ENCODE results near the gene GRM7.

The GRM7 gene

DNA sequence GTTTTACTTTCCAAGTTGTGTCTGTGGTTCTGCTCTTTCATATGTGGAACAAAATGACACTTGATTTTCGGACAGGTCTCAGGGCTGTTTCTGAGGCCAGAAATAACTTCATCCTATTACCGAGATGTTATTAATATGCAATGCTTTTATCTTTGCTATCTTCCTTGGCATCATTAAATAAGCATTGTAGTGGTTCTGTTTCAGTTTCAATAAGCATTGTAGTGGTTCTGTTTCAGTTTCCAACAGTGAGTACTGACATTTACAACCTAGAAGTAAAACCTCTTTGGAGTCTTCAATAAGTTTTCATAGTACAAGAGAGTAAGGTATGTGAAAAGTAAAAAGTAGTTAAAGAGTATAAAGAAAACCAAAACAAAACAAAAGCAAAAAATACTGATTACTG is 746.2 kb downstream of the GRM7 start:
- no peak for DNase-seq

DNA sequence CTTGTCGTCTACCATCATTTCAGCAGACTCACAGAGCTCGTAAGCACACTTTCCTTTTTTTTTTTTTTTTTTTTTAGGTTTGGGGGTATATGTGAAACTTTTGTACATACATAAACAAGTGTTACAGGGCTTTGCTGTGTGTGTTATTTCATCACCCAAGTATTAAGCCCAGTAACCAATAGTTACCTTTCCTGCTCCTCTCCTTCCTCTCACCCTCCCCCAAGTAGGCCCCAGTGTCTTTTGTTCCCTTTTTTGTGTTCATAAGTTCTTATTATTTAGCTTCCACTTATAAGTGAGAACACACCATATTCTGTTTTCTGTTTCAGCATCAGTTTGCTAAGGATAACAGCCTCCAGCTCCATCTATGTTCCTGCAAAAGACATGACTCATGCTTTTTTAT is 746.8 kb downstream of the GRM7 start:
- no peak for DNase-seq

DNA sequence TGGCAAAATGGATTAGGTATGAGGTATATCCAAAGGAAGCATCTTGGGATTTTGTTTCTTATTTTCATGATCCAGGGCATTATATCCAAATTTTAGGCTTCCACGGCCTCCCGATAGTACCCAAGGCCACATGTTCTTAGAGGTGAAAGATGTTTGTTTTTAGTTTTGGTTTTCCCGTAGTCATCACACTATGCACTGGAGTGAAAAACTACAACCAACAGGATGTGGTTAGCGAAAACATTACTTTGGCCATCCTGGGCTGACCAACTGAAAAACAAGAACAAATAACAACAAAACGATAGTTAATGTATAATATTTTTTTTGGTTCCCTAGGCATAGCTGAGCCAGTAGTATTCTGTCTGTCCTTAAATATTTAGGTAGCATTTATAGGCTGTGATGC is 749.7 kb downstream of the GRM7 start:
- no peak for DNase-seq

DNA sequence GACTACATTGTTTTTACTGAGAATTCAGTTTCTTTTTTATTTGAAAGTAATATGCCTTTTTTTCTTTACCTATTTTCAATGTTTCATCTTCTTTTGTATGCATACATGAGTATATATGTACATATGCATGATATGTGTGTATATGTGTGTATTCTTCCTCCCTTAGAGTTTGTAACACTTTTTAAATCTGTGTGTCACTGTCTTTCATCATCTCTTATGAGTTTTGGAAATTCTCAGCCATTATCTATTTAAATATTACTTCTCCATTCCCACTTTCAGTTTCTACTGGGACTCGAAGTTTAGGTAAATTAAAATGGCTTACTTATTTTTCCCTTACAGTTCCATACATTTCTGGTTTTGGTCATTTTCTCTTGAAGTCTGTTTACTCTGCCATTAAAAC is 754.1 kb downstream of the GRM7 start:
- no peak for DNase-seq

DNA sequence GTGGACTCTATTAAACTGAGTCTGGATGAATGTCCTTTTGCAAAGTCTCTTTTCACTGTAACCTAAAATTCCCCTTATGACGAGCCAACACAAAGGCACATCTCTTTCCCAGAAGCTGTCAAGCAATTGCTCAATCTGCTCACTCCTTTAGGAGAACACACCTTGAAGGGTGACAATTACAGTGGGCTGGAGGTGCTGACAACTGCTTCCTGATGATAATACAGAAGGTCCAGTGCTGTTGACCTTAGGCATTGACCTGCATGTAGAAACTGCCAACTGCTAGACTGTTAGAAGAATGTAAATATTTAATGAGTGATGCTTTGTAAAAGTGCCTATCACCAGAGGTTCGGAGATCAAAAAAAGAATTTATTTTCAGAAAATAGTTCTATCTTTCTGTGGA is 757.7 kb downstream of the GRM7 start:
- no peak for DNase-seq

DNA sequence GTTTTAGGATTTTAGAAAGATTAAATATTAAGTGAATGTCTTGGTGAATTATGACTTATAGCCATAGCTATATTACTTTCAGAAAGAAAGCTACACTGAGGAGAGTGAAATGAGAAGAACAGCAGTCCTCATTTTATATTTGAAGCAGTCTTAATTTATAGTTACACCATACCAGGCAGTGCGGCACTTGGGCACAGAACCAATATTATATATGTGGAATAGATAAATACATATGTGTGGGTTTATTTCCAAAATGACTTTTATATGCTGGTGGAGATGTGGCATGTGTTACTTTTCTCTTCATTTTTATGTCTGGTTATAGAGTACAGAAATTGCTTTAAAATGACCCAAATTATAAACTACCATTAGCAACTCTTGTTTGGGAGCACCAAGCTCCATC is 759.5 kb downstream of the GRM7 start:
- DNase-seq = no peak

DNA sequence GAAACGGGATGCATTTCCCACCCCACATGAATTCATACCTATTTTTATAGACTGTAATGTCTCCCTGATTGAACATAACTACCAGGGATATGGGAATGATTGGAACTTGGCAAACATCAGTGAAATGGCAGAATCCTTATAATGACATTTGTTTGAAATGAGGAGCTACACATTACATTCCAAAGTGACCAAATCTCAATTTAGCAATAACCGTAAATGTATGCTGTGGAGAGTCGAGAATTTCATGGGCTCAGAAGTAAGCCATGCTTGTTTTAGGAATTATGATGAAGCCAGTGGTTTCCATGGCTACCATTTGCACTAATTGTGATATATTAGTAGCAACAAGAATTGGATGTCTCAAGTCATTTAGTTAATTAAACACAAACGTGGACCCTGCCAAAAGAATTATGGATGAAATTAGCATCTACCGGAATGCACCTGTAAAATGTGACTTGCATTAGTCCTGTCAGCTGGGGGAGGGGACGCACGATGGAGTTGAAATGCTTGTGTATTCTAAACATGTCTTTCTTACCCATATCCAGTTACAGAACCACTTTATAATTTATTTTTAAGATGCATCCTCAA is 760.2 kb downstream of the GRM7 start:
- no peak for DNase-seq

DNA sequence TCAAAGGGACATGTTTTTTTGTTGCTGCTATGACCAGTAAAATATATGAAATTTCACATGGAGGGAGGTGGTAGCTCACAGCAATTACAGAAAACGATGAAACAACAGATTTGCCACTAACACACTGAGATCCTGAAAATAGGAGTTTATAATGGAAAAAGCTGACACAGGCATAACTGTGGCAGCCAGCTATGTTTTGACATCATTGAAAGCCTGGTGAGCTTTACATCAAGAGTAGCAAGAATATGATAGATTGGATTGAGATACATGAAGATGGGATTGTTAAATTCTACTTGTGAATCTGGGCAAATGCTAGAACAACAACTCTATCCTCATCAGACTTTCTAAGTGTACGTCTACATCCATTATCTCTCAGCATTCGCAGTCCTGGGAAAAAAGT is 760.7 kb downstream of the GRM7 start:
- no peak for DNase-seq

DNA sequence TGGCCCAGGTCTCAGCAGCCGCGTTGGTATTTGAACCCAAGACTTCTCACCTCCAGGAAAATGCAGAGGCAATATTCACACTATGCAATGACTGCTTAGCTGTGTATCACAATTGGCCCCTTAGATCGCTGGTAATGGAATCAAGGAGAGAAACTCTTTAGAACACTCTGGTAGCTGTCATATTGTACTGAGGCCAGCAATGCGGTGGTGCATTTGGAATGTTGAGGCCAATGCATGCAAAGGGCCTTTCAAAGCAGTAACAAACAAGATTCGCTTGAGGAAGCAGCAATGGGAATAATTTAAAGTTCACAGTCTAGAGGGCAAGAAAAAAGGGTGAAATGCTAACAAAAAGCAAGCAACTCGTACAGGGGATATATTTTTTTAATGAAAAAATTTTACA is 764.1 kb downstream of the GRM7 start:
- DNase-seq = no peak

DNA sequence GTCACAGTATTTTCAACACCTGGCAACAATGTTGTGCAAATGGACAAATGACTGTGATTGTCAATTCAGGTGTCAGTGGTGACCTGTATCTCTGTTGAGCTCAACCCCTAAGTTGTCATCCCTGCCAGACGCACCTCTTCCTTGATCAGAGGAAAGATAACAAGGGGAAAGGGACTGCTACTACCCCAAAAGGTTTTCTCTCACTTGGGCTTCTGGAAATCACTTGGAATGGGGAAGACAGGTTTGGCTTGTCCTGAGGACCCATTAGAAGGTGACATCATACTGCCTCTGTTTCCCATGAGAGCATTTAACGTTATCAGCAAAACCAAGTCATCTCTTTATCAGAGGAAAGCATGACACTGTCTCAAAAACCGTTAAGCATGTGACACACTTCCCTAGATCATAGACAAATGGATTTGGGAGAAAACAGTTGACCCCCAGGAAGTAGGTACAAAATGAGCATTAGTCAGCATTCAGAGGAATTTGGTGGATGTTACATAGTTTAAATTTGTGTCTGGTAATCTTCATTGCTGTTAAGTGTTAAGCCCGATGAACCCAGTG is 769.5 kb downstream of the GRM7 start:
- DNase-seq = no peak

DNA sequence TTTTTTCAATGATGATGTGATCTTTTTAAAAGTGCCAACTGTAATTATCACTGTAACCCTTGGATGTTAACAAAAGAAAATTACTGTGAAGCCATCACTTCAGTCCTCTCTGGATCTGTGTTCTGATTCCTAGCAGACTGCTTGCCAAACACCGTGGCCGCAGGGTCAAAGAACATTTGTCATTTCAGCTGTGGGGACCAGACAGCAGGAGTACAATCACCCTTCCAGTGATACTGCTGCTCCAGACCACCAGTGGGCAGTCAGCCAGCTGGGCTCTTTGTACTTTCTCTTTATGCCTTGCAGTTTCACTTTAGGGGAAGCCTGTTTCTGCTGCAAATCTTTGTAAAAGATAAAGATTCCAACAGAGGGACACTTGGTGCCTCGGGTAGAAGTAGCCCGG is 770.0 kb downstream of the GRM7 start:
- DNase-seq = no peak

DNA sequence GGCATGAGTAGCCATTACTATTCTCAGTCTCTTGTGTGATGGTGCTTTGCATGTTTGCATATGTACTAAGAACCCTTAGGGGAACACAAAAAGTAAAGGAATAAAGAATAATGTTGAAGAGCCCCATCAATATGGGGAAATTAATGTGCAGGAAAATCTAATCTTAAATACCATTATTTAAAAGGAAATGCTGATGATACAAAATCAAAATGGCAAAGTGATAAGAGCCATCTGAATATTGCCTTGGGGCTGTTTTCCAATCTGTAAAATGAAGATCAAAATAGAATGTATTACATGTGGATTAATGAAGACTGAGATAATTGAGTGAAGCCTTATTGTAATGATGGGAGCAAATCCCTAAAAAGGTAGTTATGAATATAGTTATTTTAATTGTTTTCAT is 771.4 kb downstream of the GRM7 start:
- no peak for DNase-seq

DNA sequence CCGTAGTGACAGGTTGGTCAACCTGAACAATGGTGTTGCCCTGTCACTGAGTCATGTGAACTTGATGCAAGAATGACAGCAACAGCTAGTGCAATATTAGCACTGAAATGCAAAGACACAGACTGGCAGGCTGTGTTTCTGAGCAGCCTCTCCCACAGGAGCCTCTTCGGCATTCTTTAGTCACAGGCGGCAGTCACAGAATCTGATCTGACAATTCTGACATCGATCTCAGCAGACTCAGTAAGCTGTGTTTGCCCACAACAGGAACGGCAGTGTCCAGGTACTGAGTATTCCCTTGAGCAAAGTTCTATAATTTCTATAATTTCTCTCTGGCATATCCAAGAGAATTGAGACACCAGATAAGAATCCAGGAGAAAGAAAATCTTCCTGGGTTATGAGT is 776.8 kb downstream of the GRM7 start:
- no peak for DNase-seq

DNA sequence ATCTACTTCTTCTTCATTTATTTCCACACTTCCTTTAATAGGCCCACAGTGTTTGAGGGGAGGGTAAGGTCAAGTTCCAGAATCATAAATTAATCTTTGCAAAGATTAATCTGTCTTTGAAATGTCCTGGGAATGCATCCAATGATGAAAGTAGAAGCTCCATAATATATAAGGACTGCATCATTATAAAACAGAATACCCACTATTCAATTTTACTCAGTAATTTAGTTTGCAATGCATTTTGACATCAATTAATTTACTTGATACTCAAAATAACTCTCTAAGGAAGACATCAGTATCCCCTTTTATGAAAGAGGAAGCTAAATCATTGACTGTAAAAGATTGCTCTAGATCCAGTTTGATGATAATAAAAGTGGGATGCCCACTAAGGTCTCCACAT is 777.2 kb downstream of the GRM7 start:
- DNase-seq = no peak

DNA sequence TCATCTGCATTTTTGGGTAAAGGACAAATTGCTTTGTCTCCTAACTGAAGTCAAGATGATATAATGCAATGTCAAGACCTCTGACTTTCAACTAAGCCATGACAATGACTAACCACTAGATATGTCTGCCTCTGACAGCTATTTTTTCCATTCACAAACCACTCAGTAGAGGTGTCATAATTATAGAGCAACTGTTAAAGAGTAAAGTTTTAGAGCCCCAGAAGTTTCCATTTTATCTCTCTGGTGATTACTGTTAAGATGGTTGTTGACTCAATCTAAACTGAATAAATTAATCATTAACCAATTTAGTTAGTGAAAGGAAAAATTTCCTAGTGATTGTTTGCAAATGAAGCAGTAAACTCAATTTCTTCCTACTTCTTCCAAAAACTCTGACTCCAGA is 779.9 kb downstream of the GRM7 start:
- DNase-seq = no peak

DNA sequence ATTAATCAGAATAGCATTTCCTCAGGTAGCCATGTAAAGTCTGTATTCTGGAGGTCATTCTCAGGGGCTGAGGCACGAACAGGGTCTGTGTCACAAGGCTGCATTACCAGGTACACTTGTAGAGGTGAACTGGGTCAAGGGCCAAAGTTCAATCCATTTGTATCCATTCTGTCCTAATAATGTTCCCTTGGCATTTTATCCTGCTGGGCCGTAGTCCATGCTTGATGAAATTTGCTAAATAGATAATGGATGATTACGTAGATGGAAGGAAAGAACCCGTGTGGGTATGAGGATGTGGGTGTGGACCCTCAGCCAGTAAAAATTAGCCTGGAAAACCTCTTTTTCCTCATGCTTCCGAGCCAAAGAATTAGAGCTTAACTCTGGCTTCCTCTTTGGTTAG is 785.9 kb downstream of the GRM7 start:
- DNase-seq = no peak

DNA sequence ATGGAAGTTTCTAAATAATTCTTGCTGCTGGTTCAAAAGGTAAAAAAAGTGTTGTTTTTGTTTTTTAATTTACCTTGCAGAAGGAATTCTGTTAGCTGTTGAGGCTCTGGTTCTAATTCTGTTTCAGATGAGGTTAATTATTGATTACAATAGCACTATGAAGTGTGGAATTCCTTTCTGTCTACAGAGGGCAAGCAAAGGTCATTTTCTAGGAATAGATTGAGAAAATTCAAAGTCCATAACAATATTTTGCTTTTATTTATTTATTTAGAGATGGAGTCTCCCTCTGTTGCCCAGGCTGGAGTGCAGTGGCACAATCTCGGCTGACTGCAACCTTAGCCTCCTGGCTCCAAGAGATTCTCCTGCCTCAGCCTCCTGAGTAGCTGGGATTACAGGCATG is 789.6 kb downstream of the GRM7 start:
- DNase-seq = no peak

DNA sequence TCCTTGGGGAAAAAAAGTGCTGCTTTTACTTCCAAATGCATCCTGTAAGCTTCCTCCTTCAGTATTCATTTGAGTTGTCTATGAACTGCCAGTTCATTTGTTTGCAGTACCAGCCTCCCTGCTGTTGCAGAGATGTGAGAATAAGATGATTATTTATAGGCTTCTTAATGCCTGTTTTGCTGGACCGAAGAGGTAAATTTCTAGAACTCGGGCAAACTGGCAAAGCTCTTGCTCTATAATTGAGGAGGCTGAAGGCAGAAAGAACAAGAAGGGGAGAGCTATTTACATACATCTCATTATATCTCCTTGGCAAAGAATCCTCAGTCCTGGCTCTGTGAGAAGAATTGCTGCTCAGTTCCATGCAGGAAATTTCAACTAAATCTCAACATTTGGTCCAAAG is 790.4 kb downstream of the GRM7 start:
- no peak for DNase-seq

DNA sequence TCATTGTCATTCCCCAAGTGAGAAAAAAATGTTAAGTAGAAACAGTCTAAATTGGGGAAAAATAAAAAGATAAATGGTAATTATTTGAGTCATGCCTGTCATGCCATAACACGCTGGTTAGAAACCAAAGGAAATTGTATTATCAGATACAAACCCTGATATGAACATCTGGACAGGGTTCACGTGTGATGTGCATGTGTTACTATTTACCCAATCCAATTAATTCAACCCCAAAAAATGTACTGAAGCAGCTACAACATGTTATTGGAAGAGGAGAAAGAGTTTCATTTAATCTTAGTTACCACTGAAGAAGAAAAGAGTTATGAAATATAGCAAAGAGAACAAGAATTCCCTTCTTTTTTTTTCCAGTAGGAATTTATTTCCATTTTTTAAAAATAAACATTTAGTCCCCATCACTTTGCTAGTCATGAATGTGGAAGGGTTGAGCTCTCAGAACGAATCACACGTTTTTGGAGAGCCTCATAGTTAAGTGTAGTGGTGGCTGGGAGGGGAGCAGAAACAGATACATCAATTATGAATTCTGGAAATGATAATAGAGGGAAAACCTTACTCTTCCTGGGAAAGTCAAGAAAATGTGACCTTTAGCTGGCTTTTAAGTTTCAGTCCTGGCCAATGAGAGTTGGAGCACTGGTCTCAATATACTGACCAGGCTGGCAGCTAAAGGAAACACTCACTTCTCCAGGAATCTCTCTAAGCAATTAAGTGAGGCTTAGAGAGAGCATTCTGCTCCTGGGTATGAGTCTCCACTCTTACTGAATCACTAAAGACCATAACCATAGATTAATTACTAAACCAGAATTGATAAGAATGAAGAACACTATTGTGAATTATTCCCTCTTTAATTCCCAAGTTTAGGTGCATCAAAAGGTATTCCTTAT is 796.5 kb downstream of the GRM7 start:
- DNase-seq = no peak

DNA sequence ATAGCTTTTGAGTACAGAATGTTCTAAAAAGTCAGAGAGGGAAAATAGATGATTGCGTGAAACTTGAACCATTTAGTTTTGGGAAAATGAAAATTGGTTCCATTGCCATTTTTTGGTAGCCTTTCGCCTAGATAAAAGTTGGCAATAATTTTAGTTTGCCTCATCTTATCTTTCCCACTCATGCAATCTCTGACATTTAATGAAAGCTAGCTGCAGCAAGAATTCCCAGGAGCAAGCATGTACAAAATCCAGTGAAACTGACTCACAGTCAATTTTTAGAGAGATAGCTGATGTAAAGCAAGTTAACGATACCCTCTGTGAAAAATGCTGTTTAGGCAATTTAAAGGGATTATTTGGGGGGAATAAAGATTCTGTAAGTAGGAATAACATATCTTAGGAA is 797.4 kb downstream of the GRM7 start:
- no peak for DNase-seq

DNA sequence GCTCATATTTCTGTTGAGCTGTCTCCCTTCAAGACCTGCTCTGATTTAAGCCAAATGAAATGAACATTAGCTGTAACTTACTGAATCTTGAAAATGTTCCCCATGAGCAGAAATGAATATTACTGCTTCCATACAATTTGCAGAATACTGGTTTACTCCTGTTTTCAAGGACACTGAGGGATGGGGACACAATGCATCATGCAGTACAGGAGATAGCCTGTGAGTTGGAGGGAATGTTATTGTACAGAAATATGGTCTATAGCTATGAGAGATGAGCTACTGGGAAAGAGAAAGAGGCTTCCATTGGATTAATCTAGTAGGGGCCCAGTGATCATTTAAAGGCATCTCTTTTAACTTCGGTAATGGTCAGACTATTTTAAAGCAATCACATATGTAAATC is 798.2 kb downstream of the GRM7 start:
- DNase-seq = no peak

DNA sequence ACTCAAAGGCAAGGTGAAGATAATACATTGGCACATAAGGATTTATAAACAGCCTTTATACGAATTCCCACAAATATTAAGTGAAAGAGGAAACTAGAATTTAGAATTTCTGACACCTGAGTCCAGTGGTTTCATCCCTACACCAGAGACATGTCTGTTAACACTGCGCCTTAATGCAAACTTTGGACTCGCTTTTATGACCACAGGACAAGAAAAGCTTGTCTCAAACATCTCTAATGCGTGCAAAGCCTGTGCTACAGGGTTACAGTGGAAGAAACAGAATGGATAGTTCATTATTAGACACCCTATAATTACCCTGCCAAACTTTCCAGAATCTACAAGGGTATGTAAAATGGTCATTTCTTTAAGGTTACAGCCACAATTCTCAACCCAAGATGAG is 802.9 kb downstream of the GRM7 start:
- DNase-seq = no peak

DNA sequence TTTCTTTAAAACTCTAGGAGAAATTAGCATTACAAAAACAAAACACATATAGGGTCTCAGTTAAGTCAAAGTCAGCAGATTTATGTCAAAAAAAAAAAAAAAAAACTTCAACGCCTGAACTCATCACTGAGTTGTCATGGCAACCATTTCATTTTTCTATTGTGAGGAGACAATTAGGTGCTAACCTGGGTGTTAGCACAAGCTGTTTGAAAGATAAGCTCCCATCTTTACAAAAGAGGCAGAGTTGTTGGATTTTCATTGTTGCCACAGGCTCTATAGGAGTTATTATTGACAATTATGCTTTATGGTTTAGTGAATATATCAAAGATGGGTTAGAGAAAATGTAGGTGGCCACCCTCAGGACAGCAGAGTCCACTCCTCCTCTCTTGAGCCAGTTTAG is 806.9 kb downstream of the GRM7 start:
- no peak for DNase-seq

DNA sequence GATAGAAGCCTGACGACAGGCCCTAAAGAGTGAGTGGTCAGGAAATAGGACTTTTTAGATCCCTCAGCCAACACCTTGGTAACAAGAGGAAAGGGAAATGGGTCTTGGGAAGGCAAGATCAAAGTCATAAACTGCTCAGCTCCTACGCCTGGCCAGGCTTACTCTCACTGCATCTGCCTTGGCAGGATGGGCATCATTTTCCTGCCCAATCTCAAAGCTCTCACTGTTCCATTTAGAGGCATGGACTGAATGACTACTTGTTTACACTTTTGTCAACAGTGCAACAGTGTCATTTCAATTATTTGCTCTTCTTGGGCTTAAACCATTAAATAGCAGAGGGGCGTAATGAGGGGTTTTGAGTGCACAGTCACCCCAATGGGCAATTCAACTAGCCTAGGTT is 808.7 kb downstream of the GRM7 start:
- DNase-seq = no peak

DNA sequence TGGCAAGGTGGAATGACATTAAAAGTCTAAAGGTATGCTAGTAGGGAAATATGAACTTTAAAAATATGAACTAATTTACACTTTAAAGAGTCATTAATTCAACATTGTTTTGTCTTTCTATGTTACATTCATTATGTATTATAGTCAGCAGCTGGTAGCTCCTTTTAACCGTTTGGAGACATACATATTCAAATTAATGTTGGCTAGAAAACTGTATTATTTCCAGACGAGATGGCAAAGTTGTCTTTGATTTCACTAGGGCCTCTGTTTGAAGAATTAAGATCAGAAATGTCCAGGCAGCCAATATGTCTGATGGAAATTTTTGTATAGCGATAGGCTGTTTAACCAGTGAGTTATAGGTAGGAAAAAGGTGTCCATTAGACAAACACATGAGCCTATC is 817.6 kb downstream of the GRM7 start:
- no peak for DNase-seq

All from T-helper 2 cell (primary cell).